Measurements from ENCODE around the gene FCER2.
A peak's percentile ranks its signal among the peaks of the same experiment; 100 is the strongest.

Gene FCER2

GRCh38 chr19:7674010-7675005, 27.6 kb downstream of the FCER2 start:
- Histone ChIP-seq H3K36me3 (replicated peaks; ENCODE audit: insufficient read depth, low read length) (no peaks in the 10 kb centered on the region), H3K27ac (ENCODE audit: low read length) (no peak overlapping the region), H3K79me2 (ENCODE audit: low read length) (no peaks in the 10 kb centered on the region), H3K4me2 (ENCODE audit: low read depth, low read length) (peak overlapping the region; percentile 27; the same call in 1 of the 2 replicates), H3K9me2 (replicated peaks; ENCODE audit: insufficient read depth, low read length) (no peaks in the 10 kb centered on the region), H4K20me1 (ENCODE audit: insufficient read depth, low read length) (no peaks in the 10 kb centered on the region), H3K4me1 (ENCODE audit: low read length) (no peaks in the 10 kb centered on the region), H3K27me3 (replicated peaks; ENCODE audit: insufficient read depth, low read length) (peaks cover 84% of the 10 kb centered on the region), H3K9ac (ENCODE audit: low read length) (no peak overlapping the region), H2AFZ (ENCODE audit: low read length) (peak overlapping the region; percentile 1; the same call in 1 of the 2 replicates), H3K9me3 (replicated peaks; ENCODE audit: insufficient read depth, low read length) (no peaks in the 10 kb centered on the region), H3K4me3 (ENCODE audit: low read length) (no peak overlapping the region), H3F3A (ENCODE audit: insufficient read depth, low read length) (no peaks in the 10 kb centered on the region)
- TF ChIP-seq EZH2 (optimal IDR thresholded peaks at IDR 0.05; ENCODE audit: low read depth, low read length): no peak
- peak; percentile 66 for DNase-seq

- H3K9me3 ChIP-seq (replicated peaks; ENCODE audit: insufficient read depth, low read length): no peaks in the 10 kb centered on the region
- H3K9me2 ChIP-seq (replicated peaks; ENCODE audit: insufficient read depth, low read length): no peaks in the 10 kb centered on the region
- H3K36me3 ChIP-seq (replicated peaks; ENCODE audit: insufficient read depth, low read length): no peaks in the 10 kb centered on the region
- H3K4me3 ChIP-seq (ENCODE audit: low read length): no peak overlapping the region
- H3K79me2 ChIP-seq (ENCODE audit: low read length): no peaks in the 10 kb centered on the region
- TF ChIP-seq EZH2phosphoT487 (IDR thresholded peaks at IDR 0.05; ENCODE audit: low read length) (no peak), EZH2 (optimal IDR thresholded peaks at IDR 0.05; ENCODE audit: low read depth, low read length) (no peak), CTCF (IDR thresholded peaks at IDR 0.05; ENCODE audit: low read length) (no peak)
- H3F3A ChIP-seq (ENCODE audit: insufficient read depth, low read length): no peaks in the 10 kb centered on the region
- H3K4me2 ChIP-seq (ENCODE audit: low read depth, low read length): no peak overlapping the region
- no peak overlapping the region for H2AFZ ChIP-seq (ENCODE audit: low read length)
- H3K27ac ChIP-seq (ENCODE audit: low read length): no peak overlapping the region
- DNase-seq: no peak
- H3K27me3 ChIP-seq (replicated peaks; ENCODE audit: insufficient read depth, low read length): peaks cover 83% of the 10 kb centered on the region
- no peak overlapping the region for H3K9ac ChIP-seq (ENCODE audit: low read length)
- no peaks in the 10 kb centered on the region for H3K4me1 ChIP-seq (ENCODE audit: low read length)
- H4K20me1 ChIP-seq (ENCODE audit: insufficient read depth, low read length): no peaks in the 10 kb centered on the region
Observed at GRCh38 chr19:7672522-7672921, 29.4 kb downstream of the FCER2 start.

GRCh38 chr19:7670790-7671189, 31.1 kb downstream of the FCER2 start:
- no peak overlapping the region for H3K4me3 ChIP-seq (ENCODE audit: low read length)
- no peak overlapping the region for H3K4me2 ChIP-seq (ENCODE audit: low read depth, low read length)

GRCh38 chr19:7670150-7670783, 31.7 kb downstream of the FCER2 start:
- H2AFZ ChIP-seq (ENCODE audit: low read length): no peak overlapping the region

More at GRCh38 chr19:7670790-7671189, 31.1 kb downstream of the FCER2 start:
- no peaks in the 10 kb centered on the region for H3K9me3 ChIP-seq (replicated peaks; ENCODE audit: insufficient read depth, low read length)
- no peak for DNase-seq
- H3K9me2 ChIP-seq (replicated peaks; ENCODE audit: insufficient read depth, low read length): no peaks in the 10 kb centered on the region
- H3F3A ChIP-seq (ENCODE audit: insufficient read depth, low read length): no peaks in the 10 kb centered on the region
- H3K79me2 ChIP-seq (ENCODE audit: low read length): no peaks in the 10 kb centered on the region
- no peak overlapping the region for H3K27ac ChIP-seq (ENCODE audit: low read length)
- H3K27me3 ChIP-seq (replicated peaks; ENCODE audit: insufficient read depth, low read length): peaks cover 78% of the 10 kb centered on the region
- no peak overlapping the region for H2AFZ ChIP-seq (ENCODE audit: low read length)
- TF ChIP-seq EZH2 (optimal IDR thresholded peaks at IDR 0.05; ENCODE audit: low read depth, low read length) (no peak), EZH2phosphoT487 (IDR thresholded peaks at IDR 0.05; ENCODE audit: low read length) (no peak)
- H3K36me3 ChIP-seq (replicated peaks; ENCODE audit: insufficient read depth, low read length): no peaks in the 10 kb centered on the region
- no peaks in the 10 kb centered on the region for H3K4me1 ChIP-seq (ENCODE audit: low read length)
- H3K9ac ChIP-seq (ENCODE audit: low read length): no peak overlapping the region
- H4K20me1 ChIP-seq (ENCODE audit: insufficient read depth, low read length): no peaks in the 10 kb centered on the region

More at GRCh38 chr19:7670150-7670783, 31.7 kb downstream of the FCER2 start:
- no peaks in the 10 kb centered on the region for H3K9me2 ChIP-seq (replicated peaks; ENCODE audit: insufficient read depth, low read length)
- H3K36me3 ChIP-seq (replicated peaks; ENCODE audit: insufficient read depth, low read length): no peaks in the 10 kb centered on the region
- H3F3A ChIP-seq (ENCODE audit: insufficient read depth, low read length): no peaks in the 10 kb centered on the region
- no peak overlapping the region for H3K4me2 ChIP-seq (ENCODE audit: low read depth, low read length)
- no peaks in the 10 kb centered on the region for H3K79me2 ChIP-seq (ENCODE audit: low read length)
- H3K27me3 ChIP-seq (replicated peaks; ENCODE audit: insufficient read depth, low read length): peaks cover 78% of the 10 kb centered on the region
- DNase-seq: no peak
- no peak for TF ChIP-seq CTCF (IDR thresholded peaks at IDR 0.05; ENCODE audit: low read length)
- TF ChIP-seq EZH2phosphoT487 (IDR thresholded peaks at IDR 0.05; ENCODE audit: low read length): no peak
- TF ChIP-seq EZH2 (optimal IDR thresholded peaks at IDR 0.05; ENCODE audit: low read depth, low read length): no peak
- H3K4me1 ChIP-seq (ENCODE audit: low read length): no peaks in the 10 kb centered on the region
- H3K9ac ChIP-seq (ENCODE audit: low read length): no peak overlapping the region
- no peaks in the 10 kb centered on the region for H4K20me1 ChIP-seq (ENCODE audit: insufficient read depth, low read length)
- no peak overlapping the region for H3K4me3 ChIP-seq (ENCODE audit: low read length)
- no peaks in the 10 kb centered on the region for H3K9me3 ChIP-seq (replicated peaks; ENCODE audit: insufficient read depth, low read length)
- H3K27ac ChIP-seq (ENCODE audit: low read length): no peak overlapping the region
